Suprapubic skin (tissue), 3 donors: ENCODE results near the gene IP6K1.

Experiments
- POLR2A ChIP-seq, 2 donors: fragments of 450-650 bp; IDR thresholded peaks; one replicate each; pipeline ENCODE4 v1.6.1; 2017; ENCODE audit warnings: antibody characterized with exemption in 2 of 2, mild to moderate bottlenecking in 2 of 2, moderate library complexity in 2 of 2
- TF ChIP-seq, protein P1 (sequence below), 2 donors: fragments of 200-600 bp in 1 of 2; fragments of 450-650 bp in 1 of 2; sonication (generic) in 1 of 2; IDR thresholded peaks; one replicate each; pipeline ENCODE4 v1.5.1; 2016 to 2019; ENCODE audit warnings: antibody characterized with exemption in 2 of 2, mild to moderate bottlenecking in 1 of 2, moderate library complexity in 1 of 2

DNA sequence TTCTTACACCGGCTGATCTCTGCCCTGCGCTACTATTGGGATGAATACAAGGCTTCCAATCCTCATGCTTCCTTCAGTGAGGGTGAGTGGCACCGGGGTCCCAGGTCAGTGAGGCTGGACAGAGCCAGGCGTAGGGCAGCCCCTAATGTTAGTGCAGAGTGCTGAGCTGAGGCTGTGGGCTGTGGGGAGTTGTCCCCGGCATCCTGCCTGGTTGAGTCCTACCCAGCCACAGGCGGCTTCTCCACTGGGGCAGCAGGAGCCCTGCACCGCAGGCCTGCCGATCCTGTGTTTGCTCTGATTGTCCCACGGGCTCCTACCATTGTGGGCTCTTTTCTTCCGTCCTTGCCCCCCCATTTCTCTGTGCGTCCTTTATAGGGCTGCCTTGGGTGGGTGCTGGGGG, 83.7 kb downstream of the IP6K1 start:
- TF ChIP-seq, protein P1, sequence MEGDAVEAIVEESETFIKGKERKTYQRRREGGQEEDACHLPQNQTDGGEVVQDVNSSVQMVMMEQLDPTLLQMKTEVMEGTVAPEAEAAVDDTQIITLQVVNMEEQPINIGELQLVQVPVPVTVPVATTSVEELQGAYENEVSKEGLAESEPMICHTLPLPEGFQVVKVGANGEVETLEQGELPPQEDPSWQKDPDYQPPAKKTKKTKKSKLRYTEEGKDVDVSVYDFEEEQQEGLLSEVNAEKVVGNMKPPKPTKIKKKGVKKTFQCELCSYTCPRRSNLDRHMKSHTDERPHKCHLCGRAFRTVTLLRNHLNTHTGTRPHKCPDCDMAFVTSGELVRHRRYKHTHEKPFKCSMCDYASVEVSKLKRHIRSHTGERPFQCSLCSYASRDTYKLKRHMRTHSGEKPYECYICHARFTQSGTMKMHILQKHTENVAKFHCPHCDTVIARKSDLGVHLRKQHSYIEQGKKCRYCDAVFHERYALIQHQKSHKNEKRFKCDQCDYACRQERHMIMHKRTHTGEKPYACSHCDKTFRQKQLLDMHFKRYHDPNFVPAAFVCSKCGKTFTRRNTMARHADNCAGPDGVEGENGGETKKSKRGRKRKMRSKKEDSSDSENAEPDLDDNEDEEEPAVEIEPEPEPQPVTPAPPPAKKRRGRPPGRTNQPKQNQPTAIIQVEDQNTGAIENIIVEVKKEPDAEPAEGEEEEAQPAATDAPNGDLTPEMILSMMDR (IDR thresholded peaks at IDR 0.05) = no peak
- TF ChIP-seq POLR2A (IDR thresholded peaks at IDR 0.05) = no peak
